Activated CD4-positive, alpha-beta memory T cell treated with anti-CD3 and anti-CD28 coated beads, Interleukin-2, amount 10 ng/mL, durations not matched to agents 7 days and 5 days (primary cell): ENCODE data around the gene TEX29. TPM values are rescaled to one million over a fixed set of nuclear protein-coding genes. Genes with fewer than 3 reads are reported as not detected.

Experiments
- CTCF ChIA-PET: fragments of 350-600 bp; sonication (Branson Sonifier 250); formaldehyde crosslinking; loops from one replicate; lab custom pipeline; 2021; ENCODE audit warnings: antibody characterized with exemption, inconsistent platforms; lab: Charles Lee
- POLR2A ChIA-PET: fragments of 350-600 bp; sonication (Branson Sonifier 250); formaldehyde crosslinking; loops from one replicate; lab custom pipeline; 2021; ENCODE audit warnings: antibody characterized with exemption; lab: Charles Lee
- DNase-seq: peaks from one replicate; pipeline ENCODE4 v3.0.0-alpha.2; 2020
- H3K27ac Mint-ChIP-seq: one replicate; pipeline ENCODE4 v1.8.0; 2021; ENCODE audit warnings: mild to moderate bottlenecking, mixed read lengths
- H3K27me3 Mint-ChIP-seq: one replicate; pipeline ENCODE4 v1.8.0; 2021; ENCODE audit warnings: mixed read lengths
- H3K36me3 Mint-ChIP-seq: one replicate; pipeline ENCODE4 v1.8.0; 2021; ENCODE audit warnings: low read depth, mixed read lengths
- H3K4me1 Mint-ChIP-seq: one replicate; pipeline ENCODE4 v1.8.0; 2021; ENCODE audit warnings: mixed read lengths
- H3K4me3 Mint-ChIP-seq: one replicate; pipeline ENCODE4 v1.8.0; 2021; ENCODE audit warnings: mild to moderate bottlenecking, mixed read lengths
- H3K9me3 Mint-ChIP-seq: one replicate; pipeline ENCODE4 v1.8.0; 2021; ENCODE audit warnings: mixed read lengths
- total RNA-seq, 2 experiments: library from RNA; stranded (reverse); gene quantifications; one replicate each; pipeline ENCODE4 v1.2.3, GENCODE V29; 2021

TEX29 gene
- total RNA-seq, 2 experiments from 2014 or later = 0.73 to 0.93 TPM

- no peaks in the 10 kb centered on the region for H3K9me3 Mint-ChIP-seq
- no peaks in the 10 kb centered on the region for H3K4me1 Mint-ChIP-seq
- ChIA-PET POLR2A (no interaction called here), CTCF (interaction anchor here (1.5 kb wide), 1 partner anchor 16 kb away, joined by 4 read pairs; no protein-coding TSS in a partner anchor)
- no peaks in the 10 kb centered on the region for H3K27me3 Mint-ChIP-seq
- no peaks in the 10 kb centered on the region for H3K36me3 Mint-ChIP-seq
- H3K27ac Mint-ChIP-seq = no peak overlapping the region
- DNase-seq = no peak
- H3K4me3 Mint-ChIP-seq = no peak overlapping the region
These were observed 41.6 kb downstream of the TEX29 start for GRCh38 chr13:111361873-111362648.

- Mint-ChIP-seq H3K9me3 (no peaks in the 10 kb centered on the region), H3K4me1 (no peaks in the 10 kb centered on the region), H3K27me3 (no peaks in the 10 kb centered on the region), H3K4me3 (no peak overlapping the region), H3K36me3 (no peaks in the 10 kb centered on the region), H3K27ac (no peak overlapping the region)
- DNase-seq = no peak
- ChIA-PET CTCF (no interaction called here), POLR2A (no interaction called here)
These were observed 42.7 kb downstream of the TEX29 start for GRCh38 chr13:111363121-111363520.

GRCh38 chr13:111363591-111363990 is 43.1 kb downstream of the TEX29 start:
- POLR2A ChIA-PET = no interaction called here
- Mint-ChIP-seq H3K27ac (no peak overlapping the region), H3K9me3 (no peaks in the 10 kb centered on the region)

GRCh38 chr13:111365149-111366005 is 44.9 kb downstream of the TEX29 start:
- Mint-ChIP-seq H3K36me3 (no peaks in the 10 kb centered on the region), H3K4me3 (no peak overlapping the region), H3K9me3 (no peaks in the 10 kb centered on the region), H3K4me1 (no peaks in the 10 kb centered on the region), H3K27ac (no peak overlapping the region), H3K27me3 (no peaks in the 10 kb centered on the region)
- CTCF ChIA-PET = no interaction called here
- POLR2A ChIA-PET = no interaction called here
- no peak for DNase-seq

More at GRCh38 chr13:111363591-111363990, 43.1 kb downstream of the TEX29 start:
- CTCF ChIA-PET = no interaction called here
- H3K4me1 Mint-ChIP-seq = no peaks in the 10 kb centered on the region
- H3K4me3 Mint-ChIP-seq = no peak overlapping the region
- no peak for DNase-seq
- H3K36me3 Mint-ChIP-seq = no peaks in the 10 kb centered on the region
- H3K27me3 Mint-ChIP-seq = no peaks in the 10 kb centered on the region

GRCh38 chr13:111367340-111367739 is 46.9 kb downstream of the TEX29 start:
- Mint-ChIP-seq H3K36me3 (no peaks in the 10 kb centered on the region), H3K4me3 (no peak overlapping the region), H3K27me3 (no peaks in the 10 kb centered on the region), H3K9me3 (no peaks in the 10 kb centered on the region), H3K27ac (no peak overlapping the region), H3K4me1 (no peaks in the 10 kb centered on the region)
- ChIA-PET CTCF (no interaction called here), POLR2A (no interaction called here)
- DNase-seq = no peak

- Mint-ChIP-seq H3K27ac (no peak overlapping the region), H3K4me1 (no peaks in the 10 kb centered on the region), H3K36me3 (no peaks in the 10 kb centered on the region), H3K4me3 (no peak overlapping the region), H3K9me3 (no peaks in the 10 kb centered on the region), H3K27me3 (no peaks in the 10 kb centered on the region)
- no peak for DNase-seq
- POLR2A ChIA-PET = no interaction called here
- CTCF ChIA-PET = no interaction called here
These were observed 47.6 kb downstream of the TEX29 start for GRCh38 chr13:111368091-111368490.

- POLR2A ChIA-PET = no interaction called here
These were observed 49.7 kb downstream of the TEX29 start for GRCh38 chr13:111370147-111370546.

GRCh38 chr13:111370570-111371535 is 50.4 kb downstream of the TEX29 start:
- POLR2A ChIA-PET = no interaction called here
- H3K4me1 Mint-ChIP-seq = no peaks in the 10 kb centered on the region
- no peak overlapping the region for H3K27ac Mint-ChIP-seq
- no peak for DNase-seq
- no peaks in the 10 kb centered on the region for H3K36me3 Mint-ChIP-seq
- peaks cover 3% of the 10 kb centered on the region for H3K27me3 Mint-ChIP-seq
- no peak overlapping the region for H3K4me3 Mint-ChIP-seq
- CTCF ChIA-PET = no interaction called here
- H3K9me3 Mint-ChIP-seq = no peaks in the 10 kb centered on the region

More at GRCh38 chr13:111370147-111370546, 49.7 kb downstream of the TEX29 start:
- Mint-ChIP-seq H3K36me3 (no peaks in the 10 kb centered on the region), H3K27ac (no peak overlapping the region), H3K4me3 (no peak overlapping the region), H3K9me3 (no peaks in the 10 kb centered on the region), H3K27me3 (peaks cover under 1% of the 10 kb centered on the region), H3K4me1 (no peaks in the 10 kb centered on the region)
- no peak for DNase-seq
- CTCF ChIA-PET = no interaction called here

- H3K9me3 Mint-ChIP-seq = no peaks in the 10 kb centered on the region
- no peaks in the 10 kb centered on the region for H3K36me3 Mint-ChIP-seq
- no peak for DNase-seq
- CTCF ChIA-PET = no interaction called here
- H3K4me1 Mint-ChIP-seq = no peaks in the 10 kb centered on the region
- peaks cover 3% of the 10 kb centered on the region for H3K27me3 Mint-ChIP-seq
- H3K27ac Mint-ChIP-seq = no peak overlapping the region
- POLR2A ChIA-PET = no interaction called here
- H3K4me3 Mint-ChIP-seq = no peak overlapping the region
These were observed 51.3 kb downstream of the TEX29 start for GRCh38 chr13:111371720-111372119.

- no peaks in the 10 kb centered on the region for H3K4me1 Mint-ChIP-seq
- no peak for DNase-seq
- H3K9me3 Mint-ChIP-seq = no peaks in the 10 kb centered on the region
- no peak overlapping the region for H3K27ac Mint-ChIP-seq
- ChIA-PET POLR2A (no interaction called here), CTCF (no interaction called here)
- no peak overlapping the region for H3K4me3 Mint-ChIP-seq
- H3K36me3 Mint-ChIP-seq = no peaks in the 10 kb centered on the region
- H3K27me3 Mint-ChIP-seq = peaks cover 3% of the 10 kb centered on the region
These were observed 52.4 kb downstream of the TEX29 start for GRCh38 chr13:111372651-111373425.

GRCh38 chr13:111373486-111373885 is 53.0 kb downstream of the TEX29 start:
- H3K27me3 Mint-ChIP-seq = peaks cover 3% of the 10 kb centered on the region
- ChIA-PET CTCF (no interaction called here), POLR2A (no interaction called here)
- H3K36me3 Mint-ChIP-seq = no peaks in the 10 kb centered on the region
- no peak overlapping the region for H3K27ac Mint-ChIP-seq
- H3K4me3 Mint-ChIP-seq = no peak overlapping the region
- no peak for DNase-seq
- no peaks in the 10 kb centered on the region for H3K4me1 Mint-ChIP-seq
- no peaks in the 10 kb centered on the region for H3K9me3 Mint-ChIP-seq

- DNase-seq = no peak
- no peaks in the 10 kb centered on the region for H3K36me3 Mint-ChIP-seq
- H3K27me3 Mint-ChIP-seq = peaks cover 20% of the 10 kb centered on the region
- H3K4me1 Mint-ChIP-seq = peaks cover 11% of the 10 kb centered on the region
- H3K27ac Mint-ChIP-seq = no peak overlapping the region
- POLR2A ChIA-PET = no interaction called here
- H3K4me3 Mint-ChIP-seq = no peak overlapping the region
- H3K9me3 Mint-ChIP-seq = no peaks in the 10 kb centered on the region
- CTCF ChIA-PET = no interaction called here
These were observed 60.0 kb downstream of the TEX29 start for GRCh38 chr13:111380431-111380830.
